ENCODE data around the gene PNLIP. TPM values are rescaled to one million over a fixed set of nuclear protein-coding genes. Genes with fewer than 3 reads are reported as not detected.
A peak's percentile ranks its signal among the peaks of the same experiment; 100 is the strongest.

Gene PNLIP
- 3.1 TPM for total RNA-seq

- ATAC-seq (no peak), DNase-seq (ENCODE audit: low spot score) (no peak)
Measured at GRCh38 chr10:116545756-116546155, at the start of gene PNLIP. Gene PNLIP (plus strand): TSS chr10:116545931. CDS start chr10:116546093, 162 bp downstream.

DNA sequence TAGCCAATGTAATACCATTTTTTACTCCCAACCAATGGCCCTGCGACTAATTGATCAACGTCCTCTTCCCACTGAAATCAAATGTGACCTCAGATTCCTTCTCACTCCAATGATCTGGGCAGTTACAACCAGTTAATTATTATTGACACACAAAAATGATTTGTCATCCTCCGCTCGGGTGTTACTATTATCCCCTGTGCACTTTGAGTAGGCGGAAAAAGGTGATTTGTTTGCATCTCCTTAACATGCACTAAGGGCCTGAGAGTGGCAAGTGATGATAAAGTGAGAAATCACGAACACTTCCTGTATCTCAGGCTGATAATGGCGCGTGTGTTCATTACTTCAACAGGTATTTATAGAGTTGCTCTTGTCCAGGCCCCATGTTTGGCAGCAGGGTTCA lies 40.9 kb upstream of the PNLIP start:
- DNase-seq (ENCODE audit: low spot score) (no peak), ATAC-seq (no peak)

DNA sequence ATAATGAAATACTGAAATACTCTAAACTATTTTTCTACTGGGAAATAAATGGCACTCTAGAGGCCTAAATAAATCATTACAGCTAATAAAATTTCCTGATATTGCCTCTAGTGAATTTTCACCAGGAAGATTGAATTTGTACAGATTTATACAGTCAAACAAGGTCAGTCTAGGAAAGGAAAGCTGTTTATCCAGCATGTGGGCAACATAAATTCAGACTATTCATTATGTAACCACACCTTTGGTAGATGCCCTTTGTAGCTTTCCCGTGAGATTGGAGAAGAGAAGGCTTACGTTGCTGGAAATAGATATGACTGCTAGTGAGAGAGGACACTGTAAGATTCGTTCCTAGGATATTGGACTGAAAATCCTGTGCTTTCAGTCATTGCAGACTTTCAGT lies 35.2 kb upstream of the PNLIP start:
- ATAC-seq, result no peak

DNA sequence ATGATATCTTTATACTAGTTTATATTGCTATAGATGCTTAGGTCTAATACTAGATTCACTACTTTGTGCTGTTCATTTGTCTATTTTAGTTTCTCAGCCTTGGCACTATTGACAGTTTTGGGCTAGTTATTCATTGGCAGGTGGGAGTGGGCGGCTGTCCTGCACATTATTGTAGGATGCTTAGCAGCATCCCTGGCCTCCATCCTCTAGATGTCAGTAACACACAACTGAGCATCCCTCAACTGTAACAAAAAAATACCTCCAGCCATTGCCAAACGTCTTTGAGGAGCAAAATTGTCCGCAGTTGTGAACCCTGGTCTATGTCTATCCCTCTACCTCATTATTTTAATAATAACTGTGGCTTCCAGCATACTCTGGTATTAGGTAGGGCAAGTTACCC lies 34.4 kb upstream of the PNLIP start:
- DNase-seq (ENCODE audit: low spot score) (no peak), ATAC-seq (no peak)

More for the DNA sequence above, 35.2 kb upstream of the PNLIP start:
- no peak for DNase-seq (ENCODE audit: low spot score)

- peak; percentile 83 for ATAC-seq
- no peak for DNase-seq (ENCODE audit: low spot score)
Measured at GRCh38 chr10:116521424-116522290, 24.1 kb upstream of the PNLIP start.

DNA sequence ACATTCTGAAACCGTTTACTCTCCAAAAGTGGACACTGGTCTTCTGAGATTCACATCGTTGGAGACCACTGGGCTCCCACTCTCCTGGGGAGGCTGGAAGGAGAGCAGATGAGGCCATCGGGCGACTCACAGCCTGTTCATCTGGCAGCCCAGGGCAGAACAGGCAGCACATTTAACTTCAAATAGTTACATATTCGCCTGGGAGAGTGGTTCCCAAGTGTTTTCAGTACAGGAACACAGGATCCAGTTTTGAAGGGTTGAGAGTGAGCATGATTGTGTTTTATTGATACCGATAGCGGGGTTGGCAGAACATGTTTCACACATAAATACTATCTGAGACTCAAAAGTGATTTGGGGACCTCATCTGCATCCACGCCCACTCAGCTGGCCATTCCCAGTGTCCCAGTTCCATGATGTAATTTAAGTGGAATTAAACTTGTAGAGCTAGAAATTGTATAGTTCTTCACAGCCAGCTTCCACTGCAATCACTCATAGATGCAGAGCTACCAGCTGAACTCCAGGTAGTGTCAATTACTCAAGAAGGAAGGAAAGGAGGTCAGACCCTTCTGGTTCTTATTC lies 22.8 kb upstream of the PNLIP start:
- DNase-seq (ENCODE audit: low spot score), result no peak
- no peak for ATAC-seq

- DNase-seq (ENCODE audit: low spot score) (no peak), ATAC-seq (no peak)
Measured at GRCh38 chr10:116524736-116525135, 21.0 kb upstream of the PNLIP start.

DNA sequence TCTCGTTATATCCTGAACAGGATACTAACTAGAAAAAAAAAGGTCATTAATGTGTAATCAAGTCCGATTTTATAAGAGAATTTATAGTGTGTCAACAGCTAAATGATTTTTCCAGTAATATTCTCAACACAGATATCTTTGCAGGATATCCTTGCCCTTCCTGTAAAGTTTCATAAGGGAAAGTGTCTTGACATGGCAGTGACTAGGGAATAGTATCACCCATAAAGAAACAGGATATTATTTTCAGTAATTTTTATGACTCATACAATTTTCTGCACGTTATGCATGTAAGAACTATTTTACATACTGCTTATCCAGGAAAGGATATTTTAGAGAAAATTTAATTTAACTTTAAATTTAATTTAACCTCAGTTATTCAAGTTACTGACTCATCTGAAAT lies 19.5 kb upstream of the PNLIP start:
- no peak for DNase-seq (ENCODE audit: low spot score)
- ATAC-seq, result no peak

DNA sequence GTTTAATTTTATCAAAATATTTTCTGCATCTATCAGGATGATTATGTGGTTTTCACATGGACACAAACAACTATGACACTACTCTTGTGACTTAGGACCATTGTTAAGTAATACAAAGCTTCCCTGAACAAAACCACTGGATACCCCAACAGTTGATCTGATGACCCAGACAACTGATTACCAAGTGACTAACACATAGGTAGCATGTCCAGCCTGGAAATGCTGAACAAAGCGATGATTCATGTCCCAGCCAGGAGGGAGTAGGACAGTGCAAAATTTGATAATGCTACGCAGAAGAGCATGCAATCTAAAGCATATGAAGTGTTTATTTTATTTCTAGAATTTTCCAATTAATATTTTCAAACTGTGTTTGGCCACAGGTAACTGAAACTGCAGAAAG lies 8.9 kb upstream of the PNLIP start:
- ATAC-seq (no peak), DNase-seq (ENCODE audit: low spot score) (no peak)

- ATAC-seq (no peak), DNase-seq (ENCODE audit: low spot score) (no peak)
Measured at GRCh38 chr10:116538456-116538855, 7.3 kb upstream of the PNLIP start.

DNA sequence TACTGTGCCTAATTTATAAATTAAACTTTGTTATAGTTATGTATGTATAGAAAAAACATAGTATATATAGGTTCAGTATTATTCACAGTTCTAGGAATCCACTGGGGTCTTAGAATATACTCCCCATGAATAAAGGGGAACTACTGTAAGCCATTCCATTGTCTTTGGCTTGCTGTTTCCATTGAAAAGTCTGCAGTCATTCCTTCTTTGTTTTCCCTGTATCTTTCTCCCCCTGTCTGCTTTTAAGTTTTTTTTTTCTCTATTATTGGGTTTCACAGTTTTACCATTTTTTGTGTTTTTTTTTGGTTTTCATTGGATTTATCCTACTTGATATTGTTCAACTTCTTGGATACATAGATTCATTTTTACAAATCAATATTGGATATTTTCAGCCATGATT lies 6.7 kb upstream of the PNLIP start:
- ATAC-seq (no peak), DNase-seq (ENCODE audit: low spot score) (no peak)

DNA sequence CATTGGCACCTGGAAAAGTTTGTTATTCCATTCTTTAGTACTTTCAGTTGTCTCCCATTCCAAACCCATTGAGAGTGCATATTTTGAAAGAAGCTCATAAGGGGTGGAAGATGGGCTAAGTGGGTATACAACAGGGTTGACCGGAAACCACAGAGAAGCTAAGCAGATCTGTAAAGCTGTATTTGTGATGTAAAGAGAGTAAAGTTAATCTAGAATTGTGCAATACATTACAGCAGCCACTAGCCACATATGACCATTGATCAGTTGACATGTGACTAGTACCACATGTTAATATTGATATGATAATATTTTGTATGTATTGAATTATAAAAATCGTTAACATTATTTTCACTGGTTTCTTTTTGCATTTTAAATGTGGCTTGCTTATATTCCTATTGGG lies 4.9 kb upstream of the PNLIP start:
- DNase-seq (ENCODE audit: low spot score) (no peak), ATAC-seq (no peak)

DNA sequence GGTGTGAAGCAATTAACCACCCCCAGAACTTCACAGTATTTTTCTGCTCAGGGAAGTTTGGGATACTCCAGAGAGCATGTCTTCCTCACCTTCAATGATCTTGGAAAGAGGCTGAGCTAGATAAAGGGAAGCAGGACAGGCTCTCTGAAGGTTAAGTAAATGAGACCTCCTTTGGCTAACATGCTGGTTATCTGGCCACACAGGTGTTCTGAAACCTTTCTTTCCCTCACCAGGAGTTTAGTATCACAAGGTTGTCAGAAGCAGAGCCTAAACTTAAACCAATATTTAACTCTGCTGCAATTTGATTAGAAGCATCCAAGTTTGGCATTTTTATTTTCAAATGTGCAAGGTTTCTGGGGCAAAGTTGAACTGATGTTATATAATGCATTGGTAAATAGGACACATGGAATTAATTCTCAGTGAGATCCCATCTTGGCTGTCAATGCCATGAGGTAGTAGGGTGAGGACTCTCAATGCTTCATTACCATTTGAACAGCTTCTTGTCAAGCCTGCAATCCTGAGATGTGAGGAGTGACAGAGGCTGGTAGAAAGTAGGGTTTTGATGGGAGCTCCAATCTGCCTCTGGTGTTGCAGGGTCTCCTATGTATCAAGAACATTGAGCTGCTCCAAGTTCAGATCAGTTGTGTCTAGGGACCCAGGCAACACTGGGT lies 3.6 kb upstream of the PNLIP start:
- DNase-seq (ENCODE audit: low spot score), result no peak
- ATAC-seq, result no peak

DNA sequence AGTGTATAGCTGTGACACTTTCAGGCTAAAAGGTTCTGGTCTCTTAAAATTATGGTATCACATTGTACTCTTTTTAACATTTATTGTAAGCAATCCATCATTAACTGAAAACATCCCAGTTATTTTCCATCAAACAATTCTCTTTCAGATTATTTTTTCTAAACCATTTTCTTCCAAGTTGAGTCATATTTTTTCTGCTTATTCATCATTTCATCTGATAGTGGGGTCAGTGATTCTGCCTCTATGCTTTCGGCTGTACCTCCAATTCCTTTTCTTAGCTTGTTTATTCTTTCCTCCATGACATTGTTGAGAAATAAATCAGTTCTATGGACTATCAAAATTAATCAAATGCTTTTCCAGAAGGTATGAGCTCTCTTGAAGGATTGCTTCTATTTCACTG lies 609 bp upstream of the PNLIP start:
- ATAC-seq, result no peak
- no peak for DNase-seq (ENCODE audit: low spot score)

DNA sequence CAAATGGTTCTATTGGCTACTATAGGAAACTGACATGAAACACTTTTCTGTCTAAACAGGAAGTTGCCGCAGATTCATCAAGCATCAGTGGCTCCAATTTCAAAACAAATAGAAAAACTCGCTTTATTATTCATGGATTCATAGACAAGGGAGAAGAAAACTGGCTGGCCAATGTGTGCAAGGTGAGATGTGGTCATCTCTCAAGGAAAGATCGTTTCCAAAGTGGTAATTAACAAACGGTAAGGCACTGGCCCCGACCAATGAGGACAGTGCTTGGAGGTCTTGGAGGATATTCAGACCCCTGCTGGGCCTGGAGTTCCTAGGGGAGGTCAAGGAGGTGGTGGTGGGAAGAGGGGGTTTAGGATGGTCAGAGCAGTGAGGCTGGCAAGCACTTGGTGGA lies 2.6 kb downstream of the PNLIP start:
- ATAC-seq, result no peak
- DNase-seq (ENCODE audit: low spot score), result no peak

GRCh38 chr10:116553378-116553980 lies 7.7 kb downstream of the PNLIP start:
- ATAC-seq, result no peak
- no peak for DNase-seq (ENCODE audit: low spot score)

GRCh38 chr10:116554628-116555027 lies 8.9 kb downstream of the PNLIP start:
- no peak for DNase-seq (ENCODE audit: low spot score)
- ATAC-seq, result no peak

DNA sequence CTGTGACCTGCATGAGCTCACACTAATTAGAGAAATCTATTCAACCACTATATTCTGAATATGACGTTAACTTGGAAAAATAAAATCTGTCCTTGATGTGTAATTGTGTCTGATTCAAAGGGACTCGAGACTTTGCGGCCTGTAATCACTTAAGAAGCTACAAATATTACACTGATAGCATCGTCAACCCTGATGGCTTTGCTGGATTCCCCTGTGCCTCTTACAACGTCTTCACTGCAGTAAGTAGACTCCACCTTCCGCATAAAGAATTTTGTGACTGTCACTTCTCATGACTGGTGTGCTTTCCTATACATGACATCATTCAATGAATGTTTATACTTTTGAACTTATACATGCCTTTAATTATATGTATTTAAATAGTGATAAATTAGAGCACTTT lies 10.1 kb downstream of the PNLIP start:
- ATAC-seq (no peak), DNase-seq (ENCODE audit: low spot score) (no peak)

GRCh38 chr10:116557305-116557880 lies 11.7 kb downstream of the PNLIP start:
- ATAC-seq (no peak), DNase-seq (ENCODE audit: low spot score) (no peak)

DNA sequence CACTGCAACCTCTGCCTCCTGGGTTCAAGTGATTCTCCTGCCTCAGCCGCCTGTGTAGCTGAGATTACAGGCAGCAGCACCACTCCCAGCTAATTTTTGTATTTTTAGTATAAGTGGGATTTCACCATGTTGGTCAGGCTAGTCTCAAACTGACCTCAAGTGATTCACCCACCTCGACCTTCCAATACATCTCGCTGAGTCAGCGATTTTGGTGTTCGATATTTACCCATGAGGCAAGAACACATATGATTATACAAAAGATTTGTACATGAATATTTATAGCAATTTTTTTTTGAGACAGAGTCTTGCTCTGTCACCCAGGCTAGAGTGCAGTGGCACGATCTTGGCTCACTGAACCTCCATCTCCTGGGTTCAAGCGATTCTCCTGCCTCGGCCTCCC lies 19.8 kb downstream of the PNLIP start:
- DNase-seq (ENCODE audit: low spot score) (no peak), ATAC-seq (no peak)

DNA sequence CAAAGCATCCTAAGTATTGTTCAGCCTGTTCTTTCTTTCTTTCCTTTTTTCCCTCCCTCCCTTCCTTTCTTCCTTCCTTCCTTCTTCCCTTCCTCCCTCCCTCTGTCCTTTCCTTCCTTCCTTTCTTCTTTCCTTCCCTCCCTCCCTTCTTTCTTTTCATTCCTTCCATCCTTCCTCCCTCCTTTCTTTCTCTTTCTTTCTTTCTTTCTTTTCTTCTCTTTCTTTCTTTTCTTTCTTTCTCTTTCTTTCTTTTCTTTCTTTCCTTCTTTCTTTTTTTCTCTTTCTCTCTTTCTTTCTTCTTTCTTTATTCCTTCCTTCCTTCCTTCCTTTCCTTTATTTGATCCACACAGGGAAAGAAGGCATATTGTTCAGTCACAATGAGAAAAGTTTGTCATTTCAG lies 21.2 kb downstream of the PNLIP start:
- no peak for ATAC-seq

More for the DNA sequence above, 21.2 kb downstream of the PNLIP start:
- no peak for DNase-seq (ENCODE audit: low spot score)

Data from left lobe of liver (tissue), 2 donors.